ENCODE data around the gene LLCFC1. TPM values are rescaled to one million over a fixed set of nuclear protein-coding genes. Genes with fewer than 3 reads are reported as not detected.

Gene LLCFC1
- not detected in 3 replicates for total RNA-seq

DNA sequence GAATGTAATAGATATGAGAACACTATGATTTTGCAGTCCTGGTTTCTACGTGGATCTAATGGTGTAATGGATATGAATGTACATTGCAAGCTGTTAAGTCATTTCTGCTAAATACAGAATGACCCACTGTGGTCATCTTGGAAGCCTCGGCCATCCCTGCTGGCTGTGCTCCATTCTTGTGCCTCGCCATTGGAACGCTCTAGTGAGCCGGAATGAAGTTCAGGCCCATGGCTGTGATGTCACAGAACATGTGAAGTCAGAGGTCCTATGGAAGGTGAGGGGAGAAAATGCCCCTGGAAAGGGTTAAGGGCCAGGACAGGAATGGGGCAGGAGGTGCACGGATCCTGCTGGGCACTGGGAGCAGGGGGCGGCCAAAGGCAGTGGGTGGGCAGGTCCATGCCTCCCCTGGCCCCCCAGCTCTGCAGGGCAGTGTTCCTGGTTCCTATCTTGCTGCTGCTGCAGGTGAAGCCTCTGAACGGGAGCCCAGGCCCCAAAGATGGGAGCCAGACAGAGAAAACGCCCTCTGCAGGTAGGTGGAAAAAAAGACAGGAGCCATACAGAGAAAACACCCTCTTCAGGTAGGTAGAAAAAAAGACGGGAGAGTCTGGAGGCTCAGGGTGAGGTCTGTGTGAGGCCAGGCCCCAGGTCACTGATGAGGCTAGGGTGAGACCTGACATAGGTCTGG, at the start of gene LLCFC1:
Gene LLCFC1, plus strand, starts transcription at position 259 of the 685 bp plus-strand sequence. Its CDS starts 138 bp downstream, at position 397.
- Mint-ChIP-seq H3K9me3 (no peaks in the 10 kb centered on the region), H3K4me3 (no peak within 1 kb of the TSS), H3K4me1 (peaks cover 10% of the 10 kb centered on the region), H3K27me3 (ENCODE audit: low read depth) (no peaks in the 10 kb centered on the region), H3K36me3 (no peaks in the 10 kb centered on the region), H3K27ac (no peak within 1 kb of the TSS)
- TF ChIP-seq, protein P1, sequence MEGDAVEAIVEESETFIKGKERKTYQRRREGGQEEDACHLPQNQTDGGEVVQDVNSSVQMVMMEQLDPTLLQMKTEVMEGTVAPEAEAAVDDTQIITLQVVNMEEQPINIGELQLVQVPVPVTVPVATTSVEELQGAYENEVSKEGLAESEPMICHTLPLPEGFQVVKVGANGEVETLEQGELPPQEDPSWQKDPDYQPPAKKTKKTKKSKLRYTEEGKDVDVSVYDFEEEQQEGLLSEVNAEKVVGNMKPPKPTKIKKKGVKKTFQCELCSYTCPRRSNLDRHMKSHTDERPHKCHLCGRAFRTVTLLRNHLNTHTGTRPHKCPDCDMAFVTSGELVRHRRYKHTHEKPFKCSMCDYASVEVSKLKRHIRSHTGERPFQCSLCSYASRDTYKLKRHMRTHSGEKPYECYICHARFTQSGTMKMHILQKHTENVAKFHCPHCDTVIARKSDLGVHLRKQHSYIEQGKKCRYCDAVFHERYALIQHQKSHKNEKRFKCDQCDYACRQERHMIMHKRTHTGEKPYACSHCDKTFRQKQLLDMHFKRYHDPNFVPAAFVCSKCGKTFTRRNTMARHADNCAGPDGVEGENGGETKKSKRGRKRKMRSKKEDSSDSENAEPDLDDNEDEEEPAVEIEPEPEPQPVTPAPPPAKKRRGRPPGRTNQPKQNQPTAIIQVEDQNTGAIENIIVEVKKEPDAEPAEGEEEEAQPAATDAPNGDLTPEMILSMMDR (IDR thresholded peaks at IDR 0.05; ENCODE audit: unreplicated experiment), result peak; percentile 35
- no peak for DNase-seq (ENCODE audit: low spot score in 2 of 2, unreplicated experiment in 2 of 2)

DNA sequence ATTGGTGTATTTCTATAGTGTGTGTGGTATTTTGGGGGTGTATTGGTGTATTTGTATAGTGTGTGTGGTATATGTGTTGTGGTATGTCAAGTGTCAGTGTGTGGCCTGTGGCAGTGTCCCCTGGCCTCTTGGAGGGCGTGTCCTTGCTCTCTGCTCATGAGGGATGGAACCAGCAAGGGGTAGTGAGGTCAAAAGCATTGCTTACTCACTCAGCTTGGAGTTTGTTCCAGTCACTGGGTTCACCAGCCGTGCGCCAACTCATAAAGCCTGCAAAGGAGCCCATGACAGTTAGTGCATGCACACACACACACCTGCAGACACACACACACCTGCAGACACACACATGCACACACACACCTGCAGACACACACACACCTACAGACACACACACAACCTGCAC, 49.5 kb upstream of the LLCFC1 start:
- DNase-seq (ENCODE audit: low spot score in 2 of 2, unreplicated experiment in 2 of 2), result no peak

DNA sequence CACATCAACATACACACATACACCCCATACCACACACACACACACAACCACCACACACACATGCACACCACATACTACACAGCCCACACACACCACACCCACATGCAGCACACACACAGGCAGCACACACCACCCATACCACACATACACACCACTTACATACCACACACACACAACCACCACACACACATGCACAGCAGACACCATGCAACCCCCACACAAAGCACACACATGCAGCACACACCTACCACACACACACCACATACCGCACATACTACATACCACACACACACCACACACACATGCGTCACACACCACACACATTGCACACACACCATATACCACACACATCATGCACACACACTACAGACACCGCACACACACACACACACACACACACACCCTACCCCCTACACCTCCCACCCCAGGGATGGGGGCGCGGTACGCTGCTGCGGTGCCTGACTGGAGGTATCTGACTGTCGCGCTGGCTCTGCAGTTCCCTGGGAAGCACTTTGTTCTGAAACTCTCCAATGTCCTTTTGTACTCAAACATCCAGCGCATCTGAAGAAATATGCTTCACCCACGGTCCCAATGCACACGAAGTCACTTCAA, 48.3 kb upstream of the LLCFC1 start:
- H3K9me3 Mint-ChIP-seq, result no peaks in the 10 kb centered on the region
- peaks cover 3% of the 10 kb centered on the region for H3K27me3 Mint-ChIP-seq (ENCODE audit: low read depth)
- H3K27ac Mint-ChIP-seq, result no peak overlapping the region

More for the DNA sequence above, 49.5 kb upstream of the LLCFC1 start:
- H3K27me3 Mint-ChIP-seq (ENCODE audit: low read depth), result peaks cover 3% of the 10 kb centered on the region
- H3K9me3 Mint-ChIP-seq, result no peaks in the 10 kb centered on the region
- TF ChIP-seq, protein P1 (IDR thresholded peaks at IDR 0.05; ENCODE audit: unreplicated experiment), result no peak
- H3K27ac Mint-ChIP-seq, result no peak overlapping the region
- H3K4me1 Mint-ChIP-seq, result peaks cover 10% of the 10 kb centered on the region
- no peaks in the 10 kb centered on the region for H3K36me3 Mint-ChIP-seq
- no peak overlapping the region for H3K4me3 Mint-ChIP-seq

DNA sequence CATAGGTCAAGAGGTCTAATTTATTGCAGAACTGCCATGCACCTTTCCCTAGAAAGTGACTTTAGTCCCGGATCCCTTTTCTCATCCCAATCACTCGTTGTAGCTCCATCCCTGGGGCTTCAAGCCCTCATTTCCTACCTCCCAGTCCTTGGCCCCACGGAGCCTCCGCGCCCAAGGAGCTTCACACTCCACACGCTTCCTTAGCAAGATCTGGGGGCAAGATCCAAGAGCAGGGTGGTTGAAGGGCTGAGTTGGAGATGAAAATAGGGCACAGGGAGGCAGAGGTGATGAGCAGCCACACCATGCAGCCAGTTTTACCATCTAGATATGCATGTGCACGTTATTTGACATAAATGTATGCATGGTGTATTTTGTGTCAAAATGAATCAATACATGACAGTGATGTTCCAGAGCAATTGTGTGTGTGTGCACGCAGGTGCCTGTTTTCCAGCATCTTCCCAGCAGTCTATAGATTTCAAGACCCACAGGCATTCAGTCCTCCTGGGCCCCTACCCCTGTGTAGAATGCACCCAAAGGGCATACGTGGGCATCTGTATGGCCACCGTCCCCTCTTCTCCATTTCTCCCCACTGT, 47.7 kb upstream of the LLCFC1 start:
- TF ChIP-seq, protein P1 (IDR thresholded peaks at IDR 0.05; ENCODE audit: unreplicated experiment), result no peak
- Mint-ChIP-seq H3K9me3 (no peaks in the 10 kb centered on the region), H3K27ac (no peak overlapping the region), H3K4me1 (peaks cover 7% of the 10 kb centered on the region), H3K27me3 (ENCODE audit: low read depth) (peaks cover 3% of the 10 kb centered on the region), H3K4me3 (no peak overlapping the region), H3K36me3 (no peaks in the 10 kb centered on the region)
- no peak for DNase-seq (ENCODE audit: low spot score in 2 of 2, unreplicated experiment in 2 of 2)

More for the DNA sequence above, 48.3 kb upstream of the LLCFC1 start:
- no peak for DNase-seq (ENCODE audit: low spot score in 2 of 2, unreplicated experiment in 2 of 2)
- TF ChIP-seq, protein P1 (IDR thresholded peaks at IDR 0.05; ENCODE audit: unreplicated experiment), result no peak
- Mint-ChIP-seq H3K4me3 (no peak overlapping the region), H3K36me3 (no peaks in the 10 kb centered on the region), H3K4me1 (peaks cover 4% of the 10 kb centered on the region)

DNA sequence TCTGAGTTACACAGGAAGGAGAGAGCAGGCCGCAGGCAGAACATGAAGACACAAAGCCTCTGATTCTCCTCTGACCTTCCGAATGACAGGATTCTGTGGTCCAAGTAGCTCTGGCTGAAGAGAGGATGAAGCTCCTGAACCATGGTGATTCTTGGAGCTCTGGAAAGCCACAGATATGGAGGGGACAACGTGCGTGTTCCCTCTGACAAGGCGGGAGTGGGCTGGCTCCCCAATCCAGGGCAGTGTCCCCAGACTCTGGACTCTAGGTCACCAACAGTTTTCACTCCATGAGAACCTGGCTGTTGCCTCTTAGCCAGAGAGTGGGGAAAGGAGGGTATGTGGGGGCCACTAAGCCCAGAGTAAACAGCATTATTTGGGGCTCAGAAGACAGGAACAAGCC, 46.3 kb upstream of the LLCFC1 start:
- no peaks in the 10 kb centered on the region for H3K36me3 Mint-ChIP-seq
- DNase-seq (ENCODE audit: low spot score in 2 of 2, unreplicated experiment in 2 of 2), result no peak

More for the DNA sequence above, 46.3 kb upstream of the LLCFC1 start:
- TF ChIP-seq, protein P1 (IDR thresholded peaks at IDR 0.05; ENCODE audit: unreplicated experiment), result no peak
- no peak overlapping the region for H3K4me3 Mint-ChIP-seq
- peaks cover 7% of the 10 kb centered on the region for H3K27me3 Mint-ChIP-seq (ENCODE audit: low read depth)
- H3K27ac Mint-ChIP-seq, result no peak overlapping the region
- peaks cover 7% of the 10 kb centered on the region for H3K4me1 Mint-ChIP-seq
- no peaks in the 10 kb centered on the region for H3K9me3 Mint-ChIP-seq

Measured in mesothelial cell of epicardium (in vitro differentiated cells).